K562 (cell line): ENCODE measurements around the gene TRERF1. TPM values are rescaled to one million over a fixed set of nuclear protein-coding genes. Genes with fewer than 3 reads are reported as not detected.
"Not testable (repeated sequence)": the region's sequence is repeated elsewhere in the genome, so short reads cannot be mapped to it uniquely, and the experiment has no call there.

ENCODE experiments used
- ATAC-seq: fragments of 200-7000 bp; cut with Tn5 transposase; 3 replicates; pipeline ENCODE4 v1.9.1; 2020; ENCODE audit warnings: moderate library complexity
- BruUV-seq: library from RNA; stranded (reverse); fragments of 400-500 nt; replicated peaks from 2 replicates; lab custom pipeline; 2021; lab: Mats Ljungman, UMichigan
- CTCF ChIA-PET: fragments of 300-600 bp; formaldehyde crosslinking; extraction: SDS; loops from one replicate; lab custom pipeline; 2021; ENCODE audit warnings: low intra/inter-chr PET ratio; lab: Yijun Ruan, JAX
- POLR2A ChIA-PET: fragments of 300-600, 350-650 bp; sonication (Branson Sonifier 250); formaldehyde crosslinking; extraction: SDS; loops from one replicate; lab custom pipeline; 2021; ENCODE audit warnings: antibody characterized with exemption, inconsistent platforms; lab: Yijun Ruan, JAX
- DNase-seq, 4 experiments: peaks; one replicate each; pipeline versions ENCODE4 v3.0.0 to v3.0.0-alpha.2; 2011 to 2018; ENCODE audit warnings: low spot score in 3 of 4, mixed read lengths in 3 of 4; ENCODE audit errors: extremely low read depth in 1 of 4
- FAIRE-seq: peaks from 2 replicates; lab custom pipeline; 2011; peaks lifted over from hg19 to GRCh38; lab: Jason Lieb, UNC
- H2AFZ ChIP-seq: 2 replicates; pipeline ENCODE4 v1.6.0; 2011; ENCODE audit warnings: low read depth, low read length, control low read depth, inconsistent platforms
- H3K27ac ChIP-seq: fragments of 200-600 bp; 3 replicates; pipeline ENCODE4 v1.8.0; 2011; ENCODE audit warnings: low read depth, mild to moderate bottlenecking, control low read depth, inconsistent platforms, low read length, moderate library complexity, mixed read lengths; ENCODE audit errors: extremely low read depth
- H3K27me3 ChIP-seq, 2 experiments: fragments of 300-600 bp in 1 of 2; 2 replicates in 1 of 2; 3 replicates in 1 of 2; pipeline versions ENCODE4 v1.6.0 to v1.8.0; 2011; ENCODE audit warnings: inconsistent platforms in 2 of 2, low read length in 2 of 2, mild to moderate bottlenecking in 1 of 2, mixed read lengths in 1 of 2, moderate library complexity in 1 of 2; ENCODE audit not compliant: control insufficient read depth in 2 of 2, insufficient read depth in 2 of 2
- H3K36me3 ChIP-seq: fragments of 300-600 bp; 3 replicates; pipeline ENCODE4 v1.8.0; 2011; ENCODE audit warnings: mild to moderate bottlenecking, low read length, inconsistent platforms; ENCODE audit not compliant: control insufficient read depth, insufficient read depth
- H3K4me1 ChIP-seq, 2 experiments: fragments of 200-600 bp in 1 of 2; replicated peaks in 1 of 2; 2 replicates in 1 of 2; 3 replicates in 1 of 2; pipeline versions ENCODE4 v1.5.1 to v1.8.0; 2011; ENCODE audit warnings: inconsistent platforms in 2 of 2, low read length in 2 of 2, mild to moderate bottlenecking in 1 of 2, mixed read lengths in 1 of 2, moderate library complexity in 1 of 2; ENCODE audit not compliant: control insufficient read depth in 2 of 2, insufficient read depth in 2 of 2
- H3K4me2 ChIP-seq: 2 replicates; pipeline ENCODE4 v1.6.1; 2011; ENCODE audit warnings: low read length, control low read depth, inconsistent platforms, mixed read lengths; ENCODE audit not compliant: insufficient read depth
- H3K4me3 ChIP-seq: fragments of 200-600 bp; sonication (generic), shearing (Covaris generic); 2 replicates; pipeline ENCODE4 v1.5.1; 2016; ENCODE audit warnings: control low read depth, inconsistent platforms
- H3K79me2 ChIP-seq: fragments of 200-600 bp; 3 replicates; pipeline ENCODE4 v1.8.0; 2011; ENCODE audit warnings: low read length, inconsistent platforms; ENCODE audit not compliant: control insufficient read depth, insufficient read depth
- H3K9ac ChIP-seq, 2 experiments: 2 replicates each; pipeline versions ENCODE4 v1.6.0 to v1.6.1; 2011; ENCODE audit warnings: low read depth in 2 of 2, low read length in 2 of 2, control low read depth in 1 of 2, inconsistent platforms in 1 of 2, mild to moderate bottlenecking in 1 of 2, mixed read lengths in 1 of 2; ENCODE audit not compliant: insufficient read depth in 1 of 2
- H3K9me1 ChIP-seq: one replicate; pipeline ENCODE4 v1.6.0; 2011; ENCODE audit warnings: inconsistent platforms, mild to moderate bottlenecking, low read length, moderate library complexity; ENCODE audit not compliant: control insufficient read depth, insufficient read depth
- H3K9me3 ChIP-seq: replicated peaks from 2 replicates; pipeline ENCODE4 v1.5.1; 2011; ENCODE audit warnings: low read depth, low read length, inconsistent platforms; ENCODE audit not compliant: control insufficient read depth, insufficient read depth
- H4K20me1 ChIP-seq: replicated peaks from 2 replicates; pipeline ENCODE4 v1.6.1; 2011; ENCODE audit warnings: low read length, inconsistent platforms, mixed read lengths; ENCODE audit not compliant: control insufficient read depth, insufficient read depth
- CBFA2T3 ChIP-seq: fragments of 450-650 bp; IDR thresholded peaks from 2 replicates; pipeline ENCODE4 v1.6.1; 2017
- KDM1A ChIP-seq, 2 experiments: fragments of 450-650 bp; IDR thresholded peaks; 2 replicates each; pipeline ENCODE4 v1.6.1; 2016; ENCODE audit warnings: mild to moderate bottlenecking in 2 of 2
- RCOR1 ChIP-seq, 2 experiments: IDR thresholded peaks; 2 replicates each; pipeline ENCODE4 v1.6.1; 2012; ENCODE audit warnings: low read depth in 2 of 2, low read length in 2 of 2, borderline replicate concordance in 1 of 2, improper control_type of control experiment in 1 of 2
- WGBS: fragments of 100-300 bp; shearing (Covaris generic); methylation state at CpG from one replicate; pipeline ENCODE4 v1.1.6; 2016; ENCODE audit warnings: low coverage, mixed read lengths; ENCODE audit not compliant: insufficient coverage; ENCODE audit errors: missing lambda C conversion rate; 5-methylcytosine and 5-hydroxymethylcytosine counted together
- in situ Hi-C: fragments of 300-500 bp; cut with MboI; formaldehyde crosslinking; loops from 4 replicates; pipeline ENCODE4 v1.15.0; 2018; ENCODE audit warnings: inconsistent platforms, mixed read lengths
- intact Hi-C: fragments of 100-400 bp; cut with micrococcal nuclease; formaldehyde crosslinking; loops from 2 replicates; pipeline ENCODE4 v1.14.2; 2022
- polyA plus RNA-seq, 8 experiments: library from polyadenylated mRNA; depleted of rRNA in 4 of 8; stranded (reverse) in 5 of 8; unstranded in 3 of 8; fragments of >200 nt; fragmentation: Nextera tagmentation in 2 of 8; fragmentation: Illumina TruSeq in 1 of 8; extraction: Ambion mirVana in 2 of 8; extraction: Trizol in 1 of 8; gene quantifications; 2 replicates each; pipeline versions ENCODE4 v1.2.1 to v1.2.3, GENCODE V29; 2011 to 2014; ENCODE audit warnings: inconsistent platforms in 1 of 8, missing spikeins in 1 of 8
- total RNA-seq, 7 experiments: library from RNA; depleted of rRNA in 6 of 7; stranded (reverse); fragments of >200 nt in 6 of 7; fragmentation: Illumina TruSeq in 2 of 7; extraction: Trizol in 2 of 7; gene quantifications; 2 replicates each; pipeline versions ENCODE4 v1.2.1 to v1.2.3, GENCODE V29; 2011 to 2021; ENCODE audit warnings: low replicate concordance in 1 of 7
- TF ChIP-seq, protein P1 (sequence below), 2 experiments: fragments of 450-650 bp in 1 of 2; sonication (generic) in 1 of 2; formaldehyde crosslinking in 1 of 2; IDR thresholded peaks in 1 of 2; conservative IDR thresholded peaks in 1 of 2; 2 replicates each; pipeline versions ENCODE4 v1.6.1 to v1.8.1; 2016 to 2023; ENCODE audit warnings: mild to moderate bottlenecking in 2 of 2, moderate library complexity in 2 of 2, inconsistent platforms in 1 of 2, missing genetic modification reagents in 1 of 2

TRERF1 gene
- total and polyA plus RNA-seq, 9 of the 15 experiments (the other 6 are each of a cell fraction or from before 2014, with no cell fraction given), result 0.04 to 0.20 (median 0.07) TPM; not detected in 3

DNA sequence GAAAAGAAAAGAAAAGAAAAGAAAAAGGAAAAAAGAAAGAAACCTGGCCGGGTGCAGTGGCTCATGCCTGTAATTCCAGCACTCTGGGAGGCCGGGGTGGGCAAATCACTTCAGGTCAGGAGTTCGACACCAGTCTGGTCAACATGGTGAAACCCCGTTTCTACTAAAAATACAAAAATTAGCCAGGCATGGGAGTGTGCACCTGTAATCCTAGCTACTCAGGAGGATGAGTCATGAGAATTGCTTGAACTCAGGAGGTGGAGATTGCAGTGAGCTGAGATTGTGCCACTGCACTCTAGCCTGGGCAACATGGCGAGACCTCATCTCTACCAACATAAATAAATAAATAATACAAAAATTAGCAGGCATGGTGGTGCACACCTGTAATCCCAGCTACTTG is 259.3 kb downstream of the TRERF1 start:
- H3K27ac ChIP-seq, H3K4me3 ChIP-seq, H3K36me3 ChIP-seq, H3K27me3 ChIP-seq, H2AFZ ChIP-seq, H3K9me1 ChIP-seq, CTCF ChIA-PET: not testable (repeated sequence)
- TF ChIP-seq CBFA2T3, result peak; percentile 5; the same call in 1 of the 2 replicates
- TF ChIP-seq RCOR1 (IDR thresholded peaks at IDR 0.05; ENCODE audit: borderline replicate concordance in 1 of 2, low read depth in 2 of 2, low read length in 2 of 2), result 0 out of 4 replicates have a peak, but pooled peaks of 1 of the 2 experiments have one; percentile 13
- TF ChIP-seq, protein P1, sequence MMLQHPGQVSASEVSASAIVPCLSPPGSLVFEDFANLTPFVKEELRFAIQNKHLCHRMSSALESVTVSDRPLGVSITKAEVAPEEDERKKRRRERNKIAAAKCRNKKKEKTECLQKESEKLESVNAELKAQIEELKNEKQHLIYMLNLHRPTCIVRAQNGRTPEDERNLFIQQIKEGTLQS (IDR thresholded peaks at IDR 0.05), result peak; percentile 28; the same call in 1 of the 2 replicates
- TF ChIP-seq, protein P1 (CRISPR knock-in tag; conservative IDR thresholded peaks at IDR 0.05), result not testable (repeated sequence)
- TF ChIP-seq KDM1A (IDR thresholded peaks at IDR 0.05), result peak; percentile 71 to 77
- TF ChIP-seq, all 486 proteins: peak for 4; not testable (repeated sequence) for 482
- H3K4me1 ChIP-seq, result peaks cover 29 to 36% of the 10 kb centered on the region in 2 experiments
- POLR2A ChIA-PET, result interaction anchor here (0.6 to 2.0 kb wide), 3 partner anchors 11 to 102 kb away, joined by 3 to 6 read pairs (median 4); partner anchors contain the start of gene GUCA1A
- H3K9me3 ChIP-seq, in situ Hi-C loops, H3K4me2 ChIP-seq, ATAC-seq, BruUV-seq, H3K9ac ChIP-seq, H3K79me2 ChIP-seq, H4K20me1 ChIP-seq, FAIRE-seq, DNase-seq: not testable (repeated sequence)
- WGBS, result 78% methylated on average over 4 of the region's 5 CpGs
- intact Hi-C loops, result loop anchor here (10.0 kb wide), 1 partner anchor 258 kb away; no protein-coding TSS in a partner anchor
